ENCODE measurements around the gene IPP.
"Not testable (repeated sequence)": the region's sequence is repeated elsewhere in the genome, so short reads cannot be mapped to it uniquely, and the experiment has no call there.

The IPP gene

GRCh38 chr1:45684402-45684801 is 66.1 kb downstream of the IPP start:
- no peak for DNase-seq (ENCODE audit: low read depth in 2 of 2)

- no peak for DNase-seq (ENCODE audit: low read depth in 2 of 2)
Measured at GRCh38 chr1:45682942-45683341, 67.5 kb downstream of the IPP start.

GRCh38 chr1:45679123-45679522 is 71.3 kb downstream of the IPP start:
- DNase-seq (ENCODE audit: low read depth in 2 of 2) = no peak

DNA sequence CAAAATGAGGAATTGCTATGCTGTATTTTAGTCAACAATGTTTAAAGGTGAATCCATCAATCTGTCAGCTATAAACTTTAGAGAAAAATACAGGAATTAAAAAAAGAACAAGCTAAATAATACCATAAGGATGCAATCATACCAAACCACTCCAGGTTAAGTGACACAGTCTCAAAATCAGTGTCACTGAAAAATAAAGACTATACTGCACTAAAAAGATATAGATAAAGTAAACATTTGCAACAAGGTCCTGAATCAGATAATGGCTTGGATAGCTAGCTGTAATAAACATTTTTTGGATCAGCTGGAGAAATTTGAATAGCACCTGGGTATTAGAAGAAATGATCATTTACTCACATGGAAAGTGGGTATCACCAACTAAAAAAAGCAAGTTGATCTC is 72.0 kb downstream of the IPP start:
- no peak for DNase-seq (ENCODE audit: low read depth in 2 of 2)

- no peak for DNase-seq (ENCODE audit: low read depth in 2 of 2)
Measured at GRCh38 chr1:45677751-45678245, 72.7 kb downstream of the IPP start.

- not testable (repeated sequence) for DNase-seq (ENCODE audit: low read depth in 2 of 2)
Measured at GRCh38 chr1:45676553-45676952, 73.9 kb downstream of the IPP start.

- DNase-seq (ENCODE audit: low read depth in 2 of 2) = no peak
Measured at GRCh38 chr1:45674478-45674877, 76.0 kb downstream of the IPP start.

DNA sequence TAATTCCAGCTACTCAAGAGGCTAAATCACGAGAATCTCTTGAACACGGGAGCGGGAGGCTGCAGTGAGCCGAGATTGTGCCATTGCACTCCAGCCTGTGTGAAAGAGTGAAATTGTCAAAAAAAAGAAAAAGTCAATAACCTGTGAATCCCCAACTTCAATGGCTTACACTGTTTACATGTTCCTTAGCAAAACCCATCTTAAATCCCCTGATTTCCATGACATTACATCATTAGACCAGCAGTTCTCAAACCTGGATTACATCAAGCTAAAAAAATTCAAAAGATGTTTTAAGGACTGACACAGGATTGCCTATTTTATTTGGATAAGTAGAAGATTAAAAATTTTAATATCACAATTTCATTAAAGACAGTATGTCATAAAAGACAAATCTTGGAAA is 76.5 kb downstream of the IPP start:
- DNase-seq (ENCODE audit: low read depth in 2 of 2) = no peak

DNA sequence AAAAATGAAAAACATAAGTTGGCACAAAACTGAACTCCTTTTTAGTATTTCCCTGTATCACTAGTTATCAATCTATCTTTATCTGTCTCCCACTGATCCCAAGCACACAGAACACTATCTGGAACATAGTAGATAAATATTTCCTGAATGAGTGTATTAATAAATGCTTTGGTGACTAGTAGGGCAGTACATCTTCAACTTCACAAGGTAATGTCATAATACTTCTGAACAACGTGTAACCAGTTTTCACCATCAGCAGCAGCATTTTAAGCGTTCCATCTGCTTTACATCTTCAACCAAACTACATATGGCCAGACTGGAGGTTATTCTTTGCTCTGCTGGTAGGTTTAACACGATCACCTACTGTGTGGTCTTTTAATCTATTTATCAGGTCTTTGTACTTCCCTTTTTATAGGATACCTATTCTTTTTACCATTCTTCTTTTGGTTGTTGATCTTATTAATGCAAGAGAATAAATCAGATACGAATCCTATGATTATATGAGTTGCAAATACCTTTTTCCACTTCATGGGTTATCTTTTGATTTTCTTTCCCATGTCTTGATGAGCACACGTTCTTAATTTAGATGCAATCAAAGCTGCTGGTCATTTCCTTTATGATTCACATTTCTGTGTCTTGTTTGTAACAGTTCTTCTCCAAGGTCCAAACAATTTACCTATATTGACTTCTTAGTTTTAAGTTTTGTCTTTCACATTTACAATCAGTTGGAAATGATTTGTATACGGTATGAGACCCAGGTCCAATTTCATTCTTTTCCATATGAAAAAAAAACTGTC is 80.4 kb downstream of the IPP start:
- DNase-seq (ENCODE audit: low read depth in 2 of 2) = no peak

- no peak for DNase-seq (ENCODE audit: low read depth in 2 of 2)
Measured at GRCh38 chr1:45669379-45669778, 81.1 kb downstream of the IPP start.

DNA sequence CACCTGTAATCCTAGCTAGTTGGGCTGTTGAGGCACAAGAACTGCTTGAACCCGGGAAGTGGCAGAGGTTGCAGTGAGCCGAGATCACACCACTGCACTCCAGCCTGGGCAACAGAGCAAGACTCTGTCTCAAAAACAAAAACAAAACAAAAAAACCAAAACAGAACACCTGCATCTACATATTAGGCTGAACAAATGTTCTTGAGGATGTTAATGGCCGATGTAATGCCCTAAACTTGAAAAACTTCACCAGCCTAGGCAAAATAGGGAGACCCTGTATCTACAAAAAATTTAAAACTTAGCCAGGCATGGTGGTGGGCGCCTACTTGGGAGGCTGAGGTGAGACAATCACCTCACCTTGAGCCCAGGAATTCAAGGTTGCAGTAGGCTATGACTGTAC is 81.9 kb downstream of the IPP start:
- DNase-seq (ENCODE audit: low read depth in 2 of 2) = no peak

DNA sequence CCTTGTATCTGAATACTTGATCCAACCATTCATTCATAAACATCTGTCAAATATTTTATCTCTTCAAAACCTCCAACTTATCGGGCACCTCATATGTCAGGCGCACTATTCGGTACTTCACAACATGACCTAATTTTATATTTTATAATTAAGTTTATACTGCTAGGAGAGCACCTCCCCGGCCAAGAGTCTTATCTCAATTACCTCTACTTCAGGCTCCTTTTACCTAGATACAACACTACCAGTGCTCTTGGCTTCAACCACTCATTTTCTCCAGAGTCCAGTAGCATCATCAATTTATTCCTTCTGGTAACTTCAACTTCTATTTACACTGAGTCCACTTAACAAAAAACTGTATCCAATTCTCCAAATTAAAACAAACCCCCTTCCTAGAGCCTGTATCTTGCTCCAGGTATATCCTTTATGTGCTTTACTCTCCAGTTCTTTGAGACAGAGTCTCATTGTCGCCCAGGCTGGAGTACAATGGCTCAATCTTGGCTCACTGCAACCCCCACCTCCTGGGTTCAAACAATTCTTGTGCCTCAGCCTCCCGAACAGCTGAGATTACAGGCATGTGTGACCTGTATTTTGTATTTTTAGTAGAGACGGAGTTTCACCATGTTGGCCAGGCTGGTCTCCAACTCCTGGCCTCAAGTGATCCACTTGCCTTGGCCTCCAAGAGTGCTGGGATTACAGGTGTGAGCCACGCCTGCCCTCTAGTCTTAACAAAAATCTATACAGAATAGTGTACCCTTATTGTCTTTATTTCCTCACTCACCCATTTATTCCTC is 82.9 kb downstream of the IPP start:
- DNase-seq (ENCODE audit: low read depth in 2 of 2) = no peak

- no peak for DNase-seq (ENCODE audit: low read depth in 2 of 2)
Measured at GRCh38 chr1:45666836-45667235, 83.6 kb downstream of the IPP start.

- no peak for DNase-seq (ENCODE audit: low read depth in 2 of 2)
Measured at GRCh38 chr1:45660336-45660735, 90.1 kb downstream of the IPP start.

DNA sequence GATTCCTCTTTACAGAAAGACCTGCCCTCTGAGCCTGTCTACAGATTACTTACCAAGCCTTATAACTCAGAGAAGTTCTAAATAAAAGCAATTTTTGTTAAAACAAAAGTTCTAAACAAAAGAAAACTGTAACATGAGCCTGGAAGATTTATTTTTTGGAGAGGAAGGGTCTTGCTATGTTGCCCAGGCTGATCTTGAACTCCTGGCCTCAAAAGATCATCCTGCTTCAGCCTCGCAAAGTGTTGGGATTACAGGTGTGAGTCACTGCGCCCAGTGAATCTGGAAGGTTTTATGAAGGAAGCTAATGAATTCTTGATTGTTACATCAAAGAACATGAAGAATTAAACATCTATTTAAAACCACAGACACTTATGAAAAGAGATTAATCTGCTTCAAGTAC is 91.2 kb downstream of the IPP start:
- no peak for DNase-seq (ENCODE audit: low read depth in 2 of 2)

GRCh38 chr1:45658171-45658570 is 92.3 kb downstream of the IPP start:
- no peak for DNase-seq (ENCODE audit: low read depth in 2 of 2)

DNA sequence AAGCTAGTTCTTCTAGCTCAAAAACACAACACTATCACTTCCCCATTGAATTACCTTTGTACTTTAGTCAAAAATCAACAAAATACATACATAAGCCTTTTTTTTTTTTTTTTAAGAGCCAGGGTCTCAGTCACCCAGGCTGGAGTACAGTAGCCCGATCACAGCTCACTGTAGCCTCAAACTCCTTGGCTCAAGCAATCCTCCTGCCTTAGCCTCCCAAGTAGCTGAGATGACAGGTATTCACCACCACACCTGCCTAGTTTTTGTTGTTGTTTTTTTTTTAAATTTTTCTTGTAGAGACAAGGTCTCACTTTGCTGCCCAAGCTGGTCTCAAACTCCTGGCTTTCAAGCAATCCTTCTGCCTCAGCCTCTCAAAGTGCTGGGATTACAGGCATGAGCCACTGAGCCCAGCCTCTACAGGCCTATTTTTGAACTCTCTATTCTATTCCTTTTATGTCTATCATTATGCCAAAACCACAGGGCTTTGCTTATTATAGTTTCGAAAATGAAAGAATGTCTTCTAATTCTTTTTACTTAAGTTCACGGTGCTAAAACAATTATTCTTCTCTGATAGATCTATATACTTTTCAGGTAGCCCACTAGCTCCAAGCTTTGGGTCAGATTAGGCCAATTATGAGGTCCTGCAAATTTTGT is 93.8 kb downstream of the IPP start:
- DNase-seq (ENCODE audit: low read depth in 2 of 2) = no peak

DNA sequence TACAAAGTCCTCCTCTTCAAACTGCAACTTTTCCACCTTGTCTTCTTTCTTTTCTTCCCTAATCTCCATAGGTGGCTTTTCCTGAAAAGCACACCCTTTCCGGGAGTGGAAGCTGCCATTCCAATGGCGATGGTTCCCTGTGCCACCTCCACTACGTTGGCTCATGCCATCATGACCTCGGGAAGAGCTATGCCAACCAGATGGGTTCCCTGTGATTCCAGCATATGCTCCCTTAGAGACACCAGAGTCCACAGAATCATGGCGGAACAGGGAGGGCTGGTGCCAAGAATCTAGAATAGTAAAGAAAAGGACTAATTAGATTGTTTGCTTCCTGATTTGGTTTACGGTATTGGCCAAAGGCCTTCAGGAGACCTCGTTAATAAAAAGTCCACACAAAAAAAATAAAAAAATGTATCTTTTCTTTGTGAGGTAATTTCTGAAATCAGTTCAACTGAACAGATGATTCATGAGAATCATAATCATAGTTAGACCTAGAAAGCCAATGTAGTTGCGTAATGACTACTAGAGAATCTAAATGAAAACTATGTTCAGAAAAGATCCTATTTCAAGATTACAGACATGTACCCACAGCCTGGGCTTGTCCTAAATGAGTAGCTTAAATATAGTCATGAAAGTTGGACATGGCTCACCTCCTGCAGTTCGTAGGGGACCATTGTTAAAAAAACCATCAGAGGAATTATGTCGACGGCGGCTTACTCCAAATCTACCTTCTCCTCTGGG is 95.7 kb downstream of the IPP start:
- DNase-seq (ENCODE audit: low read depth in 2 of 2) = peak in 1 of 2 experiments; percentile 6
